KBM-7 (cell line): ENCODE results near the gene HDAC7.

Source experiments
- DNase-seq: peaks from one replicate; pipeline ENCODE4 v3.0.0-alpha.2; 2015
- in situ Hi-C: fragments of 300-500 bp; cut with MboI; formaldehyde crosslinking; loops from 2 replicates; pipeline ENCODE4 v1.14.3; 2020; ENCODE audit warnings: low sequenced_read_pairs, low pct_unique_long_range_greater_than_20kb, mixed read lengths

HDAC7 gene

DNA sequence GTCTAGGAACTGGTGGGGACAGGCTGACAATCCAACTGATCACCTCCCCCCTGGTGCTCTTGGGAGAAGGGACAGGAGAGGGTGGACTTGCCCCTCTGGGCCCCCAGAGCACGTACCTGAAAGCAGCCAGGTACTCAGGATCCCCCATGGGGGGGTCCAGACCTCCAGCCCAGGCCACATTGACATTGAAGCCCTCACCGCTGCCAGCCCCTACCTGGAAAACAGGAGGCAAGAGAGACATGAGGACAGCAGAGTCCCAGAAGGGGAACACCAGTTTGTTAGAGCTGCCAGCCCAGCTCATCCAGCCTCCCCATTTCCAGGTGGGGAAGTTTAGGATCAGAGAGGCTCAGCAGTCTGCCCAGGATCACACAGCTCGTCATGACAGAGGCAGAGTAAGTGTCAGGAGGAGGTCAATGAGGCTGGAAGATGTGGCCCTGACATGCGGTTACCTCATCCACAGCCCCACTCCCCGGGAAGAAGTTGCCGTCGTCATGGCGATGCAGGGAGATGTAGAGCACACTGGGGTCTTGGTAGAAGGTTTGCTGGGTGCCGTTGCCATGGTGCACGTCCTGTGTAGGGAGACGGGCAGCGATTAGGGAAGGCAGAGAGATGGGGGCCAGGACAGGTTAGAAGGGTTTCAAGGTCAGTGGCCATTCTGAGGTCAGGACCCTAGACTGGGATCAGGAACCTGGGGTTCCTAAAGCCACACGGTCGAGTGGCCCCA, 31.9 kb downstream of the HDAC7 start:
- DNase-seq = no peak
- in situ Hi-C loops = loop anchor here (10.0 kb wide), 1 partner anchor 47 kb away; no protein-coding TSS in a partner anchor

DNA sequence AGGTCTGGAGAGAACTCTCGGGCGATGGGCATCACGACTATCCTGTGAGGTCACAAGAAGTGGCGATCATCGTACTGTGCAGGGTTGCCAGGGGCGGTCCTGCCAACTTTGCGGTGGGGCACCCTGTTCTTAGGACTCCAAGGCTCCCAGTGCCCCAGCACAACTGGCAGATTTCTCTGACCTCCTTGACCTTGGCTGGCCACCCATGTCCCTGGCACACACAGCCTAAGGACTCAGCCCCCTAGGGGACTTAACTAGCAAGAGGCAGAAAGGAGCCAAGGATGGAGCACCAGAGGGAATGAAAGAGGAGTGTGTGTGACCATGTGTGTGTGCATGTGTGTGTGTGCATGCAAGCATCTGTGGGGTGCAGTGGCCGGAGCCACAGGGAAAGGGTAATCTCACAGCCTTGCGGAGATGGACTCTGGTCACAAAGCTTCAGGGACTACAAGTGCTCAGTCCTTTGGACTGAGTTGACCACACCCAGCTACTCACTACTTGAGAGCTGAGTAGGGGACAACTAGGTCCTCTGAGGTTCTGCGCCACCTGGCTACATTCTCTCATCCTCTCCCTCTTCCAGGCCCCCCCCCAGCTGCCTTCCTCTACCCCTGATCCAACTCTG, 32.9 kb downstream of the HDAC7 start:
- in situ Hi-C loops = loop anchor here (10.0 kb wide), 1 partner anchor 48 kb away; no protein-coding TSS in a partner anchor
- no peak for DNase-seq

DNA sequence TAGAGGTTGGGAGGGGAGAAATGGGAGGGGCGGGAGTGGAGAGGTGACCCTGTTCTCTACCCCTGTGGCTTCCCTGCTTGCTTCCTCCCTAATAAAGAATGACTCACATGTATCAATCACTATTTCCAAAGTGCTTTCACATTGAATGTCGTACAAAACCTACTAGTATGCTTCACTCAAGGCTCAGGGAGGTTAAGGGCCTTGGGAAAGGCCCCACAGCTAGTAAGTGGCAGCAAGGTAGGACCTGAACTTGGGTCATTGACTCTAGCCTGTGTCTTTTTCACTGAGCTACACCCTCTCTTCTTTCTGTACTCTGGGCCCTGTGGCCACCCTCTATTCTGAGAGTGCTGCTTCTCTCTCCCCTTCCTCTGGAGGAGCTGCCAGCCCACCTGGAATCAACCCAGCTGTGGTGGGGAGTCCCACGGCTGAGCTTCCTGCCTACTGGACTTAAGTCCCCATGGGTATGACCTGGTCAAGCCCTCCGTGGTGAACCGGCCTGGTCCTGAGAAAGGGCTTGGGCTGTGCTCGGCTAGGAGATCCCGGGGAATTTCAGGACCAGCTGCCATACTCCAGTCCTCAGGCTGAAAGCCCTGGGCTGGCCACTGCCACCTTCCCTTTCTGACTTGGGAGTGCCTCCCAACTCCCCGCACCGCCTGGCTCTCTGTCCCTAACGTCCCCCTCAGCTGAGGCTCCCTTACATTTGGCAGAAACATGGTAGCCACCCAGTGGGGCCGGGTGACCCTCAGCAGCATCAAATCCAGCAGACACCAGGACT, 33.6 kb downstream of the HDAC7 start:
- in situ Hi-C loops = loop anchor here (10.0 kb wide), 1 partner anchor 49 kb away; no protein-coding TSS in a partner anchor
- DNase-seq = no peak

DNA sequence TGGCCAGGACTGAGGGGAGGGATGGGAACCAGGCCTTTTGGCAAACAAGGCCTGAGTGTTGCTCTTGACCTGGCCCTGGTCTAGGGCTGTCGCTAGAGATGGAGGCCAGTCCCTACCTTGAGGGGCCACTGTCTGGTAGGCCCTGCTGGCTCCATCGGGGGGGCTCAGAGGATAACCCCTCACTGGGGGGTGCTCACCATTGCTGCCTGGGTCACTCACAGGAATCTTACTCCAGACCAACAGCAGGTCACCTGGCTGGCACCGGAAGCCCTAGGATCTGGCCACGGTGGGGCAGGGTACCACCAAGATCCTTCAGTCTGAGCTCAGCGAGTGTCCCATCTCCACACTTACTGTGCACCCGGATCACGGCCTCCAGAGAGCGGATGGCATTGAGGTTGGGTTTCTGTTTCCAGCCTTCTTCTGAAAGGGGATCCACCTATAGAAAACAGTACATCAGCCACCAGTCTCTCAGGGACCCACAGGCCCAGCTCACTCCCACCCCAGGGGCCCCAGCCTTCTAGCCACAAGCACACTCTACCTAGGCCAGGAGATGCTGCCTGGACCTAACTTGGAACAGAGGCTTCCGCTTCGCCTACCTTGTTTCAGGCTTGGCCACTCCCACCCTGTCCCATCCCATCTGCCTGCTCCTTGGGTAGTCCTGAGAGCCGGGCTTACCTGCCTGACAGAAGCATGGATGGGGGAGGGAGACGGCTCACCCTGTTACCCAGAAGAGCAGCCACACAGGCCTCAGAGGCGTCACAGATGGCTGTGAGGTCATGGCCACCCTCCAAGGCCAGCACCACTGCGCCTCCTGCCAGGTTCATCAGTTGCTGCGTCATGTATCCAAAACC, 34.4 kb downstream of the HDAC7 start:
- in situ Hi-C loops = loop anchor here (10.0 kb wide), 1 partner anchor 50 kb away; no protein-coding TSS in a partner anchor
- no peak for DNase-seq

- no peak for DNase-seq
- in situ Hi-C loops = loop anchor here (10.0 kb wide), 1 partner anchor 51 kb away; no protein-coding TSS in a partner anchor
Measured at GRCh38 chr12:47783821-47784819, 35.6 kb downstream of the HDAC7 start.

GRCh38 chr12:47783024-47783755, 36.5 kb downstream of the HDAC7 start:
- no peak for DNase-seq
- in situ Hi-C loops = loop anchor here (10.0 kb wide), 1 partner anchor 52 kb away; no protein-coding TSS in a partner anchor

- DNase-seq = no peak
- in situ Hi-C loops = loop anchor here (10.0 kb wide), 1 partner anchor 52 kb away; no protein-coding TSS in a partner anchor
Measured at GRCh38 chr12:47782372-47782770, 37.3 kb downstream of the HDAC7 start.

DNA sequence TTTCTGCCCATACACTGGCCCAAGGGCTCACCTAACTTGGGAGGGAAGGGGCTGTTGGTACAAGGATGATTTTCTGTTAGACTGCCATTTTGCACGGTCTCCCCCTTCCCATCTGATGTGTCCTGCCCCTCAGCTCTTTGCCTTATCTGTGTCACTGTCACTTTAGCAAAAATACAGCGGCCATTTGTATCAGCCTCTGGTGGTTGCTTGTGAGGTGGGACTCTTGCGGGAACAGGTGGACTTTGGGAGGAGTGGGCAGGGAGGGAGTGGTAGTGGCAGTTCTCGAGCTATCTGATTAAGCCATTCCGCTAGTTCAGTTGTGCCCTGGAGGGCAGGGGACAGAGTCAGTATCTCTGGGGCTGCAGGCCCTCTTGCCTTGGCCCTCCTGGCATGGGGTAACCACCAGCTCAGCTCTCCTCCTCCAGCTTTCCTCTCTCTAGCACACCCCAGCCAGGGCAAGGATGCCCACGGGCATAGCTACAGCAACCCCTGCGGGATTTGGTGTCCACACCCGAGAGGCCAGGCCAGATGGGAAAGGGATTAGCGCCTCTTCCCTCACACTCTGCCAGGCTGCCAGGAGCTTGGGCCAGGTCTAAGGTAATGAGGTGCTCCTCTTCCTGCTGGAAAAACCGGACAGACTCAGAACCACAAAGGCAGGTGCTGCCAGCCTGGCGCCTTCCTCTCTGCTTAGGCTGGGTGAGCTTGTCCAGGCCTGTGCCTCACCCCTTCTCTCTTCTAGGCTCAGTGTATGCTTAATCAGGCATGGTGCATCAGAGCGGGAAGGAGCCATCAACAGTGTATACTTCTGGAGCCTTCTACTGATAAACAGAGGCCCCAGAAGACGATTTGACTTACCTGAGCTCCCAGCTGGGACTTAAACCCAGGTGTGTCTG, 38.0 kb downstream of the HDAC7 start:
- DNase-seq = no peak
- in situ Hi-C loops = loop anchor here (10.0 kb wide), 1 partner anchor 53 kb away; no protein-coding TSS in a partner anchor

DNA sequence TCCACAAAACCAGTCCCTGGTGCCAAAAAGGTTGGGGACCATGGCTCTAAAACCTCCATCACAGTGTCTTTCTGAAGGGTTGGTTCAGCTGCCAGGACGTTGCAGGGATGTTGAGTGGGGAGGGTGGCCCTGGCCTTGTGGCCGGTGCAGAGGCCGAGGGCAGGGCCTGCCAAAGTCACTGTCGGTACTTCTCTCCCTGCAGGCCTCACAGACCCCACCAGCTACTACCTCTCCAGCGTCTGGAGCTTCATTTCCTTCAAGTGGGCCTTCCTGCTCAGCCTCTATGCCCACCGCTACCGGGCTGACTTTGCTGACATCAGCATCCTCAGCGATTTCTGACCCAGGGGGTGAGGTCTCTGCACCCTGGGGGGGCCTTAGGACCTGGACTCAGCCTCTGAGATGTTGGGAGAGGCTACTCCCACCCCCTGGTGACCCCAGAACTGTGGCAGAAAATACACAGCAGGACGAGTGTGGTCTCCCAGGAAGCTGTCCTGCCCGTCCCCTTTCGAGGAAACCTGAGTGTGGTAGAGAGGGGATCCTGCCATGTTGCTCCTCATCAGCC, 39.7 kb downstream of the HDAC7 start:
- in situ Hi-C loops = loop anchor here (5.0 to 10.0 kb wide), 2 partner anchors 38 to 55 kb away; no protein-coding TSS in a partner anchor
- no peak for DNase-seq

DNA sequence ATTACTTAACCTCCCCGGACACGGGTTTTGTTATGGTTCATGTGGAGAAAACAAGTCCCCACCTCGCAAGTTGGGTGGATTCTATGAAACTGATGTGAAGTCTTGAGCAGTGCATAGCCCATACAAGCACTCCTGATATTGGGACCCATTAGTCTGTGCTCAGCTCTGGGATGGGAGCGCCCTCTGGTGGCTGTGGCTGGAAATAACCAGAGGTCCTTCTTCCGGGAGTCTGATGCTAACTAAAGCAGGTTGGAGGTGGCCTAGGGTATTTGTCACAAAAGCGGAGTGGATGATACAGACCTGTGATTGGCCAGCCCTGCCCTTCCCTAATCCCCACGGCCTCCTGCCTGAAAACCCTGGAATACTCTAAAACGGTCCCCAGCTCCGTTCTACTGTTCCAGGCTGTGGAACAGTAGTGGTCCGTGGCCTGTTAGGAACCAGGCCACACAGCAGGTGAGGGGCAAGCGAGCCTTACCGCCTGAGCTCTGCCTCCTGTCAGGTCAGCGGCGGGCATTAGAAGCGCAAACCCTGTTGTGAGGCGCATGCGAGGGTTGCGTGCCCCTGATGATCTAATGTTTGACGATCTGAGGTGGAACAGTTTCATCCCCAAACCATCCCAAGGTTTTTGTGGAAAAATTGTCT, 40.3 kb downstream of the HDAC7 start:
- DNase-seq = peak; percentile 90
- in situ Hi-C loops = loop anchor here (5.0 kb wide), 1 partner anchor 37 kb away; no protein-coding TSS in a partner anchor

GRCh38 chr12:47778881-47779280, 40.8 kb downstream of the HDAC7 start:
- in situ Hi-C loops = loop anchor here (5.0 kb wide), 1 partner anchor 37 kb away; no protein-coding TSS in a partner anchor
- no peak for DNase-seq

- DNase-seq = peak; percentile 90
- in situ Hi-C loops = loop anchor here (5.0 kb wide), 1 partner anchor 36 kb away; no protein-coding TSS in a partner anchor
Measured at GRCh38 chr12:47777741-47778558, 41.8 kb downstream of the HDAC7 start.

- in situ Hi-C loops = loop anchor here (5.0 kb wide), 1 partner anchor 35 kb away; no protein-coding TSS in a partner anchor
- no peak for DNase-seq
Measured at GRCh38 chr12:47777151-47777550, 42.6 kb downstream of the HDAC7 start.

DNA sequence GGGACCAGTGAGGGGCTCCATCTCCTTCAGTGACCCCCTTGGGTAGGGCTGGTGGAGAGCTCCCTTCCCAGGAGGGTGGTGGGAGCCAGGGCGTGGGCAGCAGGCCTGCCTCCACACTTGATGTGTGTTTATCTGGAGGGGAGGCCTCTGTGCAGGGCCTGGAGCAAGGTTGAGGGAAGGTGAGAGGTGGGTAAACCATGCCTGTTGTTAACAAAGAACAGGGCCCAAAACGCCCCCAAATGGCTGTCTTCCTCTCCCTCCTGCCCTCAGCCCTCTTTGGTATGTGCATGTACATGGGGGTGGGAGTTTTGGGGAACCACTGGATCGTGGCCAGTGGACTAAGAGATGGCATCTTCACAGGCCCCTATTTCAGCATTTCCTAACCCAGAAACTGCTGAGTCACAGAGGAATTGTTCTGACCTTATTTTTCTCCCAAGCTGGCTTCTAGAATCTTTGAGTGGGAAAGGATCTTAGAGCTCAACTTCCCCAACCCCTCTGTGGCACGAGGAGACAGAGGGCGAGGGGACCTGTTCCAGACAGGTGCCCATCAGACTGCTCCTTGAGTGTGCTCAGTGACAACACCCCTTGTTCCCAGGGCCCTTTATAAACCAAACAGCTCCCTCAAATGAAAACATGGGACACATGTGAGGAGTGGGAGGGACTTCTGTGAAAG, 43.1 kb downstream of the HDAC7 start:
- in situ Hi-C loops = loop anchor here (5.0 kb wide), 1 partner anchor 34 kb away; no protein-coding TSS in a partner anchor
- no peak for DNase-seq
